Neuronal stem cell (in vitro differentiated cells): ENCODE results near the gene RASSF7.

ENCODE experiments used
- DNase-seq: peaks from one replicate; pipeline ENCODE4 v3.0.0-alpha.2; 2013; ENCODE audit warnings: low spot score
- H2AFZ ChIP-seq: one replicate; pipeline ENCODE4 v1.6.1; 2013; ENCODE audit warnings: mild to moderate bottlenecking, low read length, inconsistent platforms
- H2AK5ac ChIP-seq: 2 replicates; pipeline ENCODE4 v1.6.1; 2013; ENCODE audit warnings: low read depth, mild to moderate bottlenecking, inconsistent platforms, low read length, moderate library complexity, mixed read lengths
- H2BK120ac ChIP-seq: 2 replicates; pipeline ENCODE4 v1.6.1; 2013; ENCODE audit warnings: low read depth, mild to moderate bottlenecking, inconsistent platforms, low read length, moderate library complexity, mixed read lengths
- H2BK12ac ChIP-seq: one replicate; pipeline ENCODE4 v1.6.1; 2013; ENCODE audit warnings: low read length, inconsistent platforms
- H2BK15ac ChIP-seq: 2 replicates; pipeline ENCODE4 v1.6.1; 2013; ENCODE audit warnings: mild to moderate bottlenecking, low read length, inconsistent platforms, mixed read lengths
- H2BK5ac ChIP-seq: one replicate; pipeline ENCODE4 v1.6.1; 2013; ENCODE audit warnings: inconsistent platforms, mild to moderate bottlenecking, low read length, moderate library complexity
- H3K14ac ChIP-seq: one replicate; pipeline ENCODE4 v1.6.1; 2013; ENCODE audit warnings: low read length, inconsistent platforms
- H3K18ac ChIP-seq: 2 replicates; pipeline ENCODE4 v1.6.1; 2013; ENCODE audit warnings: low read length, inconsistent platforms
- H3K23ac ChIP-seq: 2 replicates; pipeline ENCODE4 v1.6.1; 2013; ENCODE audit warnings: low read depth, mild to moderate bottlenecking, mixed read lengths, low read length, inconsistent platforms; ENCODE audit not compliant: poor library complexity
- H3K27ac ChIP-seq: replicated peaks from 3 replicates; pipeline ENCODE4 v1.5.1; 2013; ENCODE audit warnings: low read length, inconsistent platforms
- H3K27me3 ChIP-seq, 3 experiments: 2 replicates each; pipeline ENCODE4 v1.6.1; 2013; ENCODE audit warnings: low read length in 3 of 3, mild to moderate bottlenecking in 2 of 3, inconsistent platforms in 1 of 3, low read depth in 1 of 3, mixed read lengths in 1 of 3, moderate library complexity in 1 of 3; ENCODE audit not compliant: control insufficient read depth in 3 of 3, insufficient read depth in 3 of 3
- H3K36me3 ChIP-seq, 2 donors: replicated peaks in 1 of 2; 2 replicates each; pipeline ENCODE4 v1.6.1; 2013; ENCODE audit warnings: low read length in 2 of 2; ENCODE audit not compliant: control insufficient read depth in 2 of 2, insufficient read depth in 2 of 2
- H3K4ac ChIP-seq: 2 replicates; pipeline ENCODE4 v1.6.1; 2013; ENCODE audit warnings: inconsistent platforms, mild to moderate bottlenecking, low read length, moderate library complexity
- H3K4me1 ChIP-seq, 2 donors: 1 replicate in 1 of 2; 2 replicates in 1 of 2; pipeline ENCODE4 v1.6.1; 2013; ENCODE audit warnings: low read length in 2 of 2, low read depth in 1 of 2; ENCODE audit not compliant: control insufficient read depth in 2 of 2, insufficient read depth in 1 of 2
- H3K4me2 ChIP-seq: one replicate; pipeline ENCODE4 v1.6.1; 2013; ENCODE audit warnings: mild to moderate bottlenecking, low read length, inconsistent platforms; ENCODE audit not compliant: insufficient read depth, poor library complexity, severe bottlenecking
- H3K4me3 ChIP-seq, 2 donors: 2 replicates each; pipeline ENCODE4 v1.5.1; 2013; ENCODE audit warnings: low read length in 2 of 2, mild to moderate bottlenecking in 2 of 2, inconsistent platforms in 1 of 2, moderate library complexity in 1 of 2
- H3K79me1 ChIP-seq: one replicate; pipeline ENCODE4 v1.6.1; 2013; ENCODE audit warnings: low read depth, mild to moderate bottlenecking, inconsistent platforms, low read length, moderate library complexity
- H3K9ac ChIP-seq: one replicate; pipeline ENCODE4 v1.6.1; 2013; ENCODE audit warnings: mild to moderate bottlenecking, low read depth, low read length, inconsistent platforms; ENCODE audit not compliant: poor library complexity
- H3K9me3 ChIP-seq, 2 donors: replicated peaks in 1 of 2; 2 replicates each; pipeline versions ENCODE3 to v1.6.1; 2013; ENCODE audit warnings: low read length in 2 of 2, mild to moderate bottlenecking in 2 of 2, inconsistent platforms in 1 of 2, low read depth in 1 of 2, mixed read lengths in 1 of 2, moderate library complexity in 1 of 2; ENCODE audit not compliant: control insufficient read depth in 2 of 2, insufficient read depth in 1 of 2
- H4K8ac ChIP-seq: one replicate; pipeline ENCODE4 v1.6.1; 2013; ENCODE audit warnings: low read depth, mild to moderate bottlenecking, inconsistent platforms, low read length, moderate library complexity
- H4K91ac ChIP-seq: one replicate; pipeline ENCODE4 v1.6.1; 2013; ENCODE audit warnings: low read length, low read depth, mild to moderate bottlenecking, inconsistent platforms; ENCODE audit not compliant: poor library complexity
- WGBS, 2 donors: extraction: QIAGEN DNeasy Blood & Tissue Kit; methylation state at CpG; one replicate each; pipeline ENCODE4 v1.1.7; 2013; ENCODE audit warnings: missing lambda C conversion rate in 2 of 2, mixed read lengths in 1 of 2; ENCODE audit not compliant: insufficient read length in 2 of 2, insufficient replicate concordance in 1 of 2; ENCODE audit errors: extremely low coverage in 2 of 2; 5-methylcytosine and 5-hydroxymethylcytosine counted together

Gene RASSF7

GRCh38 chr11:587978-588380, 27.2 kb downstream of the RASSF7 start:
- no peak overlapping the region for H3K18ac ChIP-seq
- no peaks in the 10 kb centered on the region for H3K9me3 ChIP-seq
- no peaks in the 10 kb centered on the region for H3K4me1 ChIP-seq
- H2BK120ac ChIP-seq: no peak overlapping the region
- peaks cover 13% of the 10 kb centered on the region for H3K79me1 ChIP-seq
- no peaks in the 10 kb centered on the region for H3K27me3 ChIP-seq
- no CpG with 5 or more reads among the region's 6 CpGs for WGBS, 2 donors
- H3K23ac ChIP-seq: no peak overlapping the region
- no peak overlapping the region for H4K91ac ChIP-seq
- DNase-seq: no peak
- H3K36me3 ChIP-seq: peaks cover 55 to 83% of the 10 kb centered on the region in 2 donors
- no peak overlapping the region for H3K9ac ChIP-seq
- no peak overlapping the region for H4K8ac ChIP-seq
- H2AK5ac ChIP-seq: no peak overlapping the region
- no peak overlapping the region for H3K14ac ChIP-seq
- H2AFZ ChIP-seq: no peak overlapping the region
- H2BK12ac ChIP-seq: no peak overlapping the region
- no peak overlapping the region for H3K4me3 ChIP-seq
- H3K4ac ChIP-seq: no peak overlapping the region
- H2BK5ac ChIP-seq: no peak overlapping the region
- no peak overlapping the region for H2BK15ac ChIP-seq
- no peak overlapping the region for H3K4me2 ChIP-seq
- no peak overlapping the region for H3K27ac ChIP-seq

GRCh38 chr11:589798-590197, 29.0 kb downstream of the RASSF7 start:
- Histone ChIP-seq H3K4me1 (no peaks in the 10 kb centered on the region), H3K9me3 (no peaks in the 10 kb centered on the region), H2AK5ac (no peak overlapping the region), H2AFZ (no peak overlapping the region), H3K79me1 (peaks cover 4% of the 10 kb centered on the region), H3K18ac (no peak overlapping the region), H4K8ac (peak overlapping the region; percentile 74), H3K36me3 (peaks cover 56 to 85% of the 10 kb centered on the region in 2 donors), H3K23ac (peak overlapping the region; percentile 59), H3K4ac (no peak overlapping the region), H3K4me3 (no peak overlapping the region), H2BK15ac (no peak overlapping the region), H3K4me2 (no peak overlapping the region), H4K91ac (no peak overlapping the region), H2BK120ac (no peak overlapping the region), H3K27ac (no peak overlapping the region), H3K27me3 (no peaks in the 10 kb centered on the region), H2BK12ac (no peak overlapping the region), H2BK5ac (no peak overlapping the region), H3K14ac (no peak overlapping the region), H3K9ac (no peak overlapping the region)
- no CpG with 5 or more reads among the region's 26 CpGs for WGBS, 2 donors
- no peak for DNase-seq

GRCh38 chr11:590997-591396, 30.2 kb downstream of the RASSF7 start:
- H2BK120ac ChIP-seq: no peak overlapping the region
- H3K4ac ChIP-seq: no peak overlapping the region
- H2AK5ac ChIP-seq: no peak overlapping the region
- H3K79me1 ChIP-seq: peaks cover 2% of the 10 kb centered on the region
- H4K91ac ChIP-seq: no peak overlapping the region
- H3K14ac ChIP-seq: no peak overlapping the region
- no CpG with 5 or more reads among the region's 11 CpGs for WGBS, 2 donors
- H3K36me3 ChIP-seq: peaks cover 62 to 97% of the 10 kb centered on the region in 2 donors
- no peaks in the 10 kb centered on the region for H3K4me1 ChIP-seq
- no peak overlapping the region for H2BK15ac ChIP-seq
- DNase-seq: no peak
- H2AFZ ChIP-seq: no peak overlapping the region
- no peak overlapping the region for H4K8ac ChIP-seq
- H3K27ac ChIP-seq: no peak overlapping the region
- H3K9ac ChIP-seq: no peak overlapping the region
- no peaks in the 10 kb centered on the region for H3K9me3 ChIP-seq
- no peak overlapping the region for H3K4me2 ChIP-seq
- H3K4me3 ChIP-seq: no peak overlapping the region
- no peak overlapping the region for H3K18ac ChIP-seq
- no peaks in the 10 kb centered on the region for H3K27me3 ChIP-seq
- H2BK12ac ChIP-seq: no peak overlapping the region
- H2BK5ac ChIP-seq: no peak overlapping the region
- H3K23ac ChIP-seq: no peak overlapping the region

- H3K23ac ChIP-seq: peak overlapping the region; percentile 17
- H3K36me3 ChIP-seq: peaks cover 60 to 97% of the 10 kb centered on the region in 2 donors
Measured at GRCh38 chr11:592501-592900, 31.7 kb downstream of the RASSF7 start.

More at GRCh38 chr11:592501-592900, 31.7 kb downstream of the RASSF7 start:
- Histone ChIP-seq H3K4me1 (no peaks in the 10 kb centered on the region), H2BK15ac (no peak overlapping the region), H3K27me3 (no peaks in the 10 kb centered on the region), H3K4me2 (no peak overlapping the region), H3K4ac (no peak overlapping the region), H3K27ac (no peak overlapping the region), H3K9me3 (no peaks in the 10 kb centered on the region), H3K79me1 (peaks cover 2% of the 10 kb centered on the region), H3K4me3 (peak overlapping the region in 1 of 2 donors; percentile 53), H2BK120ac (no peak overlapping the region), H4K8ac (no peak overlapping the region), H2BK5ac (no peak overlapping the region), H3K14ac (no peak overlapping the region), H4K91ac (no peak overlapping the region), H3K9ac (no peak overlapping the region), H3K18ac (no peak overlapping the region), H2AK5ac (no peak overlapping the region), H2AFZ (no peak overlapping the region), H2BK12ac (no peak overlapping the region)
- DNase-seq: no peak
- WGBS, 2 donors: no CpG with 5 or more reads among the region's 22 CpGs
